DLD1 (cell line): ENCODE data around the gene RBM45.

Source experiments
- in situ Hi-C: cut with HindIII; loops from 2 replicates; pipeline ENCODE4 v1.10.0; 2017; ENCODE audit warnings: low sequenced_read_pairs

Gene RBM45

DNA sequence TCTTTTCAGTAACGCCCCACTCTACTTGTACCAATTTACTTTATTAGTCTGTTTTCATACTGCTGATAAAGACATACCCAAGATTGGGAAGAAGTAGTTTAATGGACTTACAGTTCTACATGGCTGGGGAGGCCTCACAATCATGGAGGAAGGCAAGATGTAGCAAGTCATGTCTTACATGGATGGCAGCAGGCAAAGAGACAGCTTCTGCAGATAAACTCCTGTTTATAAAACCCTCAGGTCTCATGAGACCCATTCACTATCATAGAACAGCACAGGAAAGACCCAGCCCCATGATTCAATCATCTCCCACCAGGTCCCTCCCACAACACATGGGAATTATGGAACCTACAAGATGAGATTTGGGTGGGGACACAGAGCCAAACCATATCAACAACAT lies 43.3 kb downstream of the RBM45 start:
- in situ Hi-C loops: no loop called here

DNA sequence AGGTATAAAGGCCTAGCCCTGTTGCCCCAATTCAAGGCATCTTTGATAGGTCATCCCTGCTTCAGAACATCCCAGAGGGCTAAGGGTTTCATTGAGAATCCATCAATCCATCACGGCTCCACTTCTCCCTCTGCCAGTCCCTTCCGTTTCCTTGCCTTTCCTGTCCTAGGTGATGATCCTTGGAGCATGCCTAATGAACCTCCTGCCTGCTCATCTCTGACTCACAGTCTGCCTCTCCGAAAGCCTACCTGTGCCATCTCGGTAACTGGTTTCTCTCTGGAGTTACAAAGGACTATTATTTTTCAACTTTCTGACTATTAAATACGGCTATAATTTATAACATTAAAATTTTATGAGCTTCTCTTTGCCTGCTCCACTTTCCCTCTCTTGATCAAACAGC lies 45.3 kb downstream of the RBM45 start:
- in situ Hi-C loops: no loop called here

DNA sequence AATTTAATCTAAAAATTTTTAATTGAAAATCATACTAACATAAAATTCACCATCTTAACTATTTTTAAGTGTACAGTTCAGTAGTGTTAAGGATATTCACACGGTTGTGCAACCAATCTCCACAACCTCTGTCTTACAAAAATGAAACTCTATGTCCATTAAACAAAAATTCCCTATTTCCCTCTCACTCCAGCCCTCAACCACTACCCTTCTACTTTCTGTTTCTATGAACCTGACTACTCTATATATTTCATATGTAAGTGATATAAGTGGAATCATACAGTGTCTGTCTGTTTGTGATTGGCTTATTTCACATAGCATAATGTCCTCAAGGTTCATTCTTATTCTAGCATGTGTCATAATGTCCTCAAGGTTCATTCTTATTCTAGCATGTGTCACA lies 47.7 kb downstream of the RBM45 start:
- in situ Hi-C loops: no loop called here

DNA sequence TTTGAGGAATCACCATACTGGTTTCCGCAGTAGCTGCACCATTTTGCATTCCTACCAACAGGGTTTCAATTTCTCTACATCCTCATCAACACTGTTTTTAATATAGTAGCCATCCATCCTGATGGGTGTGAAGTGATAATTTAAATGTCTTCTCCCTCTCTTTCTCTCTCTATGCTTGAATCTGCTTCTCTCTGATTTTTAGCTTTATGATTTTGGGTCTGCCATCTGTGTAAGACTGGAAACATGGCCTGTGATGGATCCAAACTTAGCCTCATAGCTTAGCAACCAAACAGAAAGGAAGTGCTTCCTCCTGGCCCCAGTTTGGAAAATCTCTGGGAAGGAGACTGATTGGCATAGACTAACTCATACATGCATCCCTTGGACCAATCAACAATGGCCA lies 48.4 kb downstream of the RBM45 start:
- in situ Hi-C loops: no loop called here

DNA sequence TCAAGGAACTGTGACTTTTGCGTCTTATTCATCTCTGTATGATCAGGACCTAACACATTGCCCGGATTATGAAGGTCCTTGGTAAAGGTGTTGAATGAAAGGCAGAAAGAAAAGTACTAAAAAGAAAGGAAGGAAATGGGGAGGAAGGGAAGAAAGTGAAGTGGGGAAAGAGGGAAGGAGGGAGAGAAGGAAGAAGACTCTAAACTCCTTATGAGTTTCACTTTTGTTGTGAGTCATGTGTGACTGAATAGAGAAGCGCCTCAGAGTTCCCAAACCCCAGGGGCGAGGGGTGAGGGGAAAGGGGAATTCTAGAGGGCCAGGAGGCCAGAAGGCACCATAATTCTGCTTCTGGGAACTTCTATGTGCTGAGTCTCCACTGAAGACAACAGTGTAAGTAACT lies 51.2 kb downstream of the RBM45 start:
- in situ Hi-C loops: no loop called here

DNA sequence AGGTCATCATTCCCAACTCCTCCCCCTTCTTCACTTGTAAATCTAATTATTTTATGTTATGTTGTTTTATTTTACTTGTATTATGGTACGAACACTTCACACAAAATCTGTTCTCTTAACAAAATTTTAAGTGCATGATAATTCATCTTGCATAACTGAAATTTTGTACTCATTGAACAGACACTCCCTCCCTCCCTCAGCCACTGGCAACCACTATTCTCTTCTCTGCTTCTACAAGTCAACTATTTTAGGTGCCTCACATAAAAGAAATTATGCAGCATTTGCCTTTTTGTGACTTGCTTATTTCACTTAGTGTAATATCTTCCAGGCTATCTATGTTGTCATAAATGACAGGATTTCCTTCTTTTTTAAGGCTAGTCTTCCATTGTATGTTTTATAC lies 51.7 kb downstream of the RBM45 start:
- in situ Hi-C loops: no loop called here

DNA sequence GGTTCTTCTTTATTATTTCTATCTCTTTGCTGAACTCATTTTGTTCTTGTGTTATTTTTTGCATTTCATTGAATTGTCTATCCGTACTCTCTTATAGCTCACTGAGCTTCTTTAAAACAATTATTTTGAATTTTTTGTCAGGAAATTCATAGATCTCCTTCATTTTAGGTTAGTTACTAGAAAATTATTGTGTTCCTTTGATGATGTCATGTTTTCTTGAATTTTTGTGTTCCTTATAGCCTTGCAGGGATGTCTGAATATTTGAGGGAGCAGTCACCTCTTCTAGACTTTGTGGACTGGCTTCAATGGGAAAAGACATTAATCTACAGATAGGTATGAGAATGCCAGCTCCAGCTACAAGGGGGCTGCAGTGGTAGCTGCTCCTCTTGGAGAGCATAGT lies 61.4 kb downstream of the RBM45 start:
- in situ Hi-C loops: no loop called here

DNA sequence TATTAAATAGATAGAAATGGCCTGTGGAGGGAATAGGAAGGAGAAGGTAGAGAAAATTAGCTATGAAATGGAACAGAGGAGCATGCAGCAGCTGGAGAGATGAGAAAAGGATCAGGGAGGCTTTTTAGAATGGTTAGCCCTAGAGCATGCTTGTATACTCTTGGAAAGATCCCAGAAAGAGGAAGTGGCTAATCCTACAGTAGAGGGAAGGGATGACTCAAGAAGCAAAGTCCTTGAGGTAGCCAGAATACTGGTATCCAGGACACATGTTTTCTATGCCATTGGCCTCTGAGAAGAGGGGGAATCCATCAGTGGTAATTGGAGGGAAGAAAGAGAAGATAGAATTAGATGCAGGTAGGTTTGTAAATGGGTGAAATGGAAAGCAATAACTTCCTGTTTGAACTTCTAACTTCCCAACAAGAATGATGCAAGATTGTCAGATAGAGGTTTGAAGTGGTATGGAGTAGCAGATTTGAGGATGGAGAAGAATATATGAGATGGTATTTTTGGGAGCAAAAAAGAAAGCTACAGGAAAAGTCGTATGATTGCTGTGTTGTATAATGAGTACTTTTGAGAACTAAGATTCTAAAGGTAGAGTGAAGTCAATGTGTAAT lies 64.9 kb downstream of the RBM45 start:
- in situ Hi-C loops: no loop called here
